ENCODE results near the gene SCAMP2. TPM values are rescaled to one million over a fixed set of nuclear protein-coding genes. Genes with fewer than 3 reads are reported as not detected.

The SCAMP2 gene
- polyA plus RNA-seq, 3 donors = 124 to 158 (median 124) TPM

DNA sequence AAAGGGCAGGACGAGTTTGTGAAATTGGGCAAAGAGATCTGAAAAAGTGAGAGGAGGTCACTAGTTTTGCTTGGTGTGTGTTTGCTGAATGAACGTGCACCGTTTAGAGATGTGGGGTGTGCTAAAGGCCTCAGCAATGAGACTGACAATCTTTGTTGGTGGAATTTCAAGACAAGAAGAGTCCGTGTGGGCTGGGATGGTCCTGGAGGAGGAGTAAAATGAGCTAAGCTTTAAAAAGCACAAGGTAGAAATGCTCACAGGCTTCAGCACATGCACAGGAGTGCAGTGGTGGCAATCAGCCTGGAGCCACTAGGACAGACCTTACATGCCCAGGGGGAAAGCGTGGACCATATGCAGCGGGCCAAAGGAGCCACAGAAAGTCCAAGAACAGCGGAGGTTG, 48.2 kb downstream of the SCAMP2 start:
- no peak for DNase-seq
- H3K27ac Mint-ChIP-seq = no peak overlapping the region

DNA sequence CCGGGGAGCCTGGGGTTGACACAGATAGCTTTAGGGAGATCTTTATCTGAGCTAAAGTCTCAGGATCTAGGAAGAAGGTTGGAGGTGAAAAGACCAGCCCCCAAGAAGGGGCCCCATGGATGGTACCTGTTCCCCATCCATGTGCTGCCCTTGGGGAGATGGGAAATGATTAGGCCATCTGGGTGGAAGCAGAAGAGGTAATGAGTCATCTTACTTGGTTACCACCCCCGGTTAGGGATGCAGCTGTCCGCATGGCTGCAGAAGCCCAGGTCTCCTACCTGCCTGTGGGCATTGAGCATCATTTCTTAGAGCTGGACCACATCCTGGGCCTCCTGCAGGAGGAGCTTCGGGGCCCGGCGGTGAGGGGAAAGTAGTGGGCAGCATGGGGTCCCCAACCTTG, 49.8 kb downstream of the SCAMP2 start:
- intact Hi-C loops (cut with micrococcal nuclease) = no loop called here

More for the DNA sequence above, 48.2 kb downstream of the SCAMP2 start:
- no peak overlapping the region for H2AFZ ChIP-seq (ENCODE audit: insufficient read depth, low read depth, low read length, poor library complexity, severe bottlenecking)
- H3K4me3 ChIP-seq (replicated peaks in 1 of 3; ENCODE audit: low read depth in 2 of 3, low read length in 3 of 3) = no peak overlapping the region
- intact Hi-C loops (cut with micrococcal nuclease) = no loop called here
- no peaks in the 10 kb centered on the region for H4K20me1 ChIP-seq (ENCODE audit: insufficient read depth, low read length)
- peaks cover 0 to 2% (median 0%) of the 10 kb centered on the region in 7 donors for H3K9me3 Mint-ChIP-seq
- H3K79me2 ChIP-seq (ENCODE audit: insufficient read depth, low read length) = no peaks in the 10 kb centered on the region
- no peaks in the 10 kb centered on the region for H3K36me3 Mint-ChIP-seq
- H3K9ac ChIP-seq (ENCODE audit: insufficient read depth, low read length, poor library complexity, severe bottlenecking) = no peak overlapping the region
- 91% methylated on average over 5 of the region's 7 CpGs for WGBS (ENCODE audit: insufficient coverage)
- H3K4me1 ChIP-seq (ENCODE audit: control insufficient read depth in 1 of 2, insufficient read depth in 2 of 2, low read length in 2 of 2) = peaks cover 0 to 10% of the 10 kb centered on the region in 2 donors
- TF ChIP-seq, protein P1, sequence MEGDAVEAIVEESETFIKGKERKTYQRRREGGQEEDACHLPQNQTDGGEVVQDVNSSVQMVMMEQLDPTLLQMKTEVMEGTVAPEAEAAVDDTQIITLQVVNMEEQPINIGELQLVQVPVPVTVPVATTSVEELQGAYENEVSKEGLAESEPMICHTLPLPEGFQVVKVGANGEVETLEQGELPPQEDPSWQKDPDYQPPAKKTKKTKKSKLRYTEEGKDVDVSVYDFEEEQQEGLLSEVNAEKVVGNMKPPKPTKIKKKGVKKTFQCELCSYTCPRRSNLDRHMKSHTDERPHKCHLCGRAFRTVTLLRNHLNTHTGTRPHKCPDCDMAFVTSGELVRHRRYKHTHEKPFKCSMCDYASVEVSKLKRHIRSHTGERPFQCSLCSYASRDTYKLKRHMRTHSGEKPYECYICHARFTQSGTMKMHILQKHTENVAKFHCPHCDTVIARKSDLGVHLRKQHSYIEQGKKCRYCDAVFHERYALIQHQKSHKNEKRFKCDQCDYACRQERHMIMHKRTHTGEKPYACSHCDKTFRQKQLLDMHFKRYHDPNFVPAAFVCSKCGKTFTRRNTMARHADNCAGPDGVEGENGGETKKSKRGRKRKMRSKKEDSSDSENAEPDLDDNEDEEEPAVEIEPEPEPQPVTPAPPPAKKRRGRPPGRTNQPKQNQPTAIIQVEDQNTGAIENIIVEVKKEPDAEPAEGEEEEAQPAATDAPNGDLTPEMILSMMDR (IDR thresholded peaks at IDR 0.05) = no peak
- peaks cover 28 to 37% (median 36%) of the 10 kb centered on the region in 3 donors for H3K27me3 Mint-ChIP-seq (ENCODE audit: low read depth in 3 of 3)
- no peaks in the 10 kb centered on the region for H3K36me3 ChIP-seq (replicated peaks in 1 of 2; ENCODE audit: control insufficient read depth in 1 of 2, insufficient read depth in 2 of 2, low read length in 2 of 2)
- peaks cover 4 to 33% of the 10 kb centered on the region in 2 donors for H3K27me3 ChIP-seq (ENCODE audit: control insufficient read depth in 2 of 2, insufficient read depth in 2 of 2, low read length in 2 of 2)
- H3K4me2 ChIP-seq (replicated peaks; ENCODE audit: extremely low read depth, low read length, poor library complexity, severe bottlenecking) = no peak overlapping the region
- no peak overlapping the region for H3K27ac ChIP-seq (ENCODE audit: low read depth in 1 of 2, low read length in 2 of 2)
- no peaks in the 10 kb centered on the region for H3K9me3 ChIP-seq (replicated peaks in 1 of 2; ENCODE audit: control insufficient read depth in 1 of 2, insufficient read depth in 1 of 2, low read length in 2 of 2)
- no peak overlapping the region for H3K4me3 Mint-ChIP-seq
- peaks cover 7% of the 10 kb centered on the region for H3K4me1 Mint-ChIP-seq

More for the DNA sequence above, 49.8 kb downstream of the SCAMP2 start:
- TF ChIP-seq, protein P1 (IDR thresholded peaks at IDR 0.05) = no peak
- peaks cover 0 to 2% (median 0%) of the 10 kb centered on the region in 7 donors for H3K9me3 Mint-ChIP-seq
- Histone ChIP-seq H3K4me3 (replicated peaks in 1 of 3; ENCODE audit: low read depth in 2 of 3, low read length in 3 of 3) (no peak overlapping the region), H3K36me3 (replicated peaks in 1 of 2; ENCODE audit: control insufficient read depth in 1 of 2, insufficient read depth in 2 of 2, low read length in 2 of 2) (no peaks in the 10 kb centered on the region), H3K9ac (ENCODE audit: insufficient read depth, low read length, poor library complexity, severe bottlenecking) (no peak overlapping the region), H3K79me2 (ENCODE audit: insufficient read depth, low read length) (no peaks in the 10 kb centered on the region), H4K20me1 (ENCODE audit: insufficient read depth, low read length) (no peaks in the 10 kb centered on the region), H3K4me1 (ENCODE audit: control insufficient read depth in 1 of 2, insufficient read depth in 2 of 2, low read length in 2 of 2) (peaks cover 5 to 18% of the 10 kb centered on the region in 2 donors), H3K4me2 (replicated peaks; ENCODE audit: extremely low read depth, low read length, poor library complexity, severe bottlenecking) (no peak overlapping the region), H3K27me3 (ENCODE audit: control insufficient read depth in 2 of 2, insufficient read depth in 2 of 2, low read length in 2 of 2) (peaks cover 4 to 28% of the 10 kb centered on the region in 2 donors), H3K27ac (ENCODE audit: low read depth in 1 of 2, low read length in 2 of 2) (no peak overlapping the region), H3K9me3 (replicated peaks in 1 of 2; ENCODE audit: control insufficient read depth in 1 of 2, insufficient read depth in 1 of 2, low read length in 2 of 2) (no peaks in the 10 kb centered on the region), H2AFZ (ENCODE audit: insufficient read depth, low read depth, low read length, poor library complexity, severe bottlenecking) (no peak overlapping the region)
- H3K27me3 Mint-ChIP-seq (ENCODE audit: low read depth in 3 of 3) = peaks cover 26 to 37% (median 36%) of the 10 kb centered on the region in 3 donors
- H3K4me1 Mint-ChIP-seq = peaks cover 13% of the 10 kb centered on the region
- DNase-seq = no peak
- no peak overlapping the region for H3K4me3 Mint-ChIP-seq
- no peak overlapping the region for H3K27ac Mint-ChIP-seq
- 60% methylated on average over 3 of the region's 6 CpGs for WGBS (ENCODE audit: insufficient coverage)
- no peaks in the 10 kb centered on the region for H3K36me3 Mint-ChIP-seq

Measured in CD14-positive monocyte (primary cell).